Measurements from ENCODE around the gene ADGRL3. TPM values are rescaled to one million over a fixed set of nuclear protein-coding genes. Genes with fewer than 3 reads are reported as not detected.

ADGRL3 gene
- total and polyA plus RNA-seq, 7 donors = 0.06 to 2.8 (median 0.42) TPM

- no peak for TF ChIP-seq CTCF (IDR thresholded peaks at IDR 0.05)
- Histone ChIP-seq H3K27me3 (ENCODE audit: insufficient read depth in 3 of 3, low read length in 2 of 3) (no peaks in the 10 kb centered on the region), H3K27ac (no peak overlapping the region), H3K4me3 (no peak overlapping the region), H3K9me3 (no peaks in the 10 kb centered on the region), H3K4me1 (no peaks in the 10 kb centered on the region), H3K36me3 (ENCODE audit: insufficient read depth in 1 of 2, low read depth in 1 of 2) (no peaks in the 10 kb centered on the region)
- intact Hi-C loops (cut with DNase I) = no loop called here
- 77 to 89% (median 88%) methylated on average over 5 of the region's 5 CpGs for WGBS, 3 donors
- DNase-seq (no peak), ATAC-seq (no peak)
Measured at GRCh38 chr4:61426229-61426628, 226.1 kb downstream of the ADGRL3 start.

GRCh38 chr4:61427099-61427817 lies 227.1 kb downstream of the ADGRL3 start:
- no peak overlapping the region for H3K27ac ChIP-seq
- H3K9me3 ChIP-seq = no peaks in the 10 kb centered on the region
- H3K4me1 ChIP-seq = no peaks in the 10 kb centered on the region
- ATAC-seq (no peak), DNase-seq (no peak)
- WGBS, 3 donors = 94 to 95% (median 94%) methylated on average over 11 of the region's 11 CpGs
- intact Hi-C loops (cut with DNase I) = no loop called here
- no peaks in the 10 kb centered on the region for H3K27me3 ChIP-seq (ENCODE audit: insufficient read depth in 3 of 3, low read length in 2 of 3)
- no peak for TF ChIP-seq CTCF (IDR thresholded peaks at IDR 0.05)
- H3K36me3 ChIP-seq (ENCODE audit: insufficient read depth in 1 of 2, low read depth in 1 of 2) = no peaks in the 10 kb centered on the region
- H3K4me3 ChIP-seq = no peak overlapping the region

- intact Hi-C loops (cut with DNase I) = no loop called here
- DNase-seq (no peak), ATAC-seq (no peak)
- no peaks in the 10 kb centered on the region for H3K36me3 ChIP-seq (ENCODE audit: insufficient read depth in 1 of 2, low read depth in 1 of 2)
- no peaks in the 10 kb centered on the region for H3K9me3 ChIP-seq
- H3K4me1 ChIP-seq = no peaks in the 10 kb centered on the region
- no peak overlapping the region for H3K27ac ChIP-seq
- H3K4me3 ChIP-seq = no peak overlapping the region
- no peaks in the 10 kb centered on the region for H3K27me3 ChIP-seq (ENCODE audit: insufficient read depth in 3 of 3, low read length in 2 of 3)
- 85 to 94% (median 87%) methylated on average over 12 of the region's 12 CpGs for WGBS, 3 donors
- TF ChIP-seq CTCF (IDR thresholded peaks at IDR 0.05) = no peak
Measured at GRCh38 chr4:61427818-61428495, 227.8 kb downstream of the ADGRL3 start.

GRCh38 chr4:61428950-61429349 lies 228.8 kb downstream of the ADGRL3 start:
- TF ChIP-seq CTCF (IDR thresholded peaks at IDR 0.05) = no peak
- no peak overlapping the region for H3K4me3 ChIP-seq
- intact Hi-C loops (cut with DNase I) = no loop called here
- DNase-seq = no peak
- H3K9me3 ChIP-seq = no peaks in the 10 kb centered on the region
- no peak overlapping the region for H3K27ac ChIP-seq
- no peaks in the 10 kb centered on the region for H3K4me1 ChIP-seq
- no peaks in the 10 kb centered on the region for H3K27me3 ChIP-seq (ENCODE audit: insufficient read depth in 3 of 3, low read length in 2 of 3)
- no peaks in the 10 kb centered on the region for H3K36me3 ChIP-seq (ENCODE audit: insufficient read depth in 1 of 2, low read depth in 1 of 2)
- no peak for ATAC-seq

Data from psoas muscle (tissue), 8 donors.